ENCODE data around the gene ATP8B1.

DNA sequence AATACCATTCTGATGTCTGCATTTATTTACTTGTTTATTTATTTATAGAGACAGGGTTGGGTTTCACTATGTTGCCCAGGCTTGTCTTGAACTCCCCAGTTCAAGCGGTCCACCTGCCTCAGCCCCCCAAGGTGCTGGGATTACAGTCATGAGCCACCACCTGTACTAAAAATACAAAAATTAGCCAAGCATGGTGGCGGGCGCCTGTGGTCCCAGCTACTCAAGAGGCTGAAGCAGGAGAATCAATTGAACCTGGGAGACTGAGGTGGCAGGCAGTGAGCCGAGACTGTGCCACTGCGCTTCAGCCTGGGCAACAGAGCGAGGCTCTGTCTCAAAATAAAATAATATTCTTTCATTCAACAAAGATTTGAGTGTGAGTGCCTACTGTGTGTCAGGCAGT is 2.0 kb upstream of the ATP8B1 start:
- TF ChIP-seq, protein P1, sequence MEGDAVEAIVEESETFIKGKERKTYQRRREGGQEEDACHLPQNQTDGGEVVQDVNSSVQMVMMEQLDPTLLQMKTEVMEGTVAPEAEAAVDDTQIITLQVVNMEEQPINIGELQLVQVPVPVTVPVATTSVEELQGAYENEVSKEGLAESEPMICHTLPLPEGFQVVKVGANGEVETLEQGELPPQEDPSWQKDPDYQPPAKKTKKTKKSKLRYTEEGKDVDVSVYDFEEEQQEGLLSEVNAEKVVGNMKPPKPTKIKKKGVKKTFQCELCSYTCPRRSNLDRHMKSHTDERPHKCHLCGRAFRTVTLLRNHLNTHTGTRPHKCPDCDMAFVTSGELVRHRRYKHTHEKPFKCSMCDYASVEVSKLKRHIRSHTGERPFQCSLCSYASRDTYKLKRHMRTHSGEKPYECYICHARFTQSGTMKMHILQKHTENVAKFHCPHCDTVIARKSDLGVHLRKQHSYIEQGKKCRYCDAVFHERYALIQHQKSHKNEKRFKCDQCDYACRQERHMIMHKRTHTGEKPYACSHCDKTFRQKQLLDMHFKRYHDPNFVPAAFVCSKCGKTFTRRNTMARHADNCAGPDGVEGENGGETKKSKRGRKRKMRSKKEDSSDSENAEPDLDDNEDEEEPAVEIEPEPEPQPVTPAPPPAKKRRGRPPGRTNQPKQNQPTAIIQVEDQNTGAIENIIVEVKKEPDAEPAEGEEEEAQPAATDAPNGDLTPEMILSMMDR (IDR thresholded peaks at IDR 0.05), result no peak
- no peak for TF ChIP-seq POLR2A (IDR thresholded peaks at IDR 0.05)
